WTC11 (cell line): ENCODE measurements around the gene TRIM10.

ENCODE experiments used
- ATF6 ChIP-seq: sonication (generic); formaldehyde crosslinking; IDR thresholded peaks from 2 replicates; pipeline ENCODE4 v1.8.1; 2023; ENCODE audit warnings: mild to moderate bottlenecking, missing genetic modification reagents
- CREM ChIP-seq: sonication (generic); formaldehyde crosslinking; IDR thresholded peaks from 2 replicates; pipeline ENCODE4 v1.8.1; 2022; ENCODE audit warnings: mild to moderate bottlenecking, missing genetic modification reagents, moderate library complexity
- CTCF ChIP-seq: fragments of 200-600 bp; IDR thresholded peaks from 2 replicates; pipeline ENCODE4 v1.8.0; 2022; ENCODE audit warnings: antibody characterized with exemption
- E2F1 ChIP-seq: sonication (generic); formaldehyde crosslinking; IDR thresholded peaks from 2 replicates; pipeline ENCODE4 v1.8.0; 2022; ENCODE audit warnings: mild to moderate bottlenecking, missing genetic modification reagents
- ETV6 ChIP-seq: sonication (generic); formaldehyde crosslinking; IDR thresholded peaks from 2 replicates; pipeline ENCODE4 v1.8.1; 2022; ENCODE audit warnings: mild to moderate bottlenecking, missing genetic modification reagents
- FOXJ3 ChIP-seq: sonication (generic); formaldehyde crosslinking; IDR thresholded peaks from 2 replicates; pipeline ENCODE4 v1.9.0; 2021; ENCODE audit warnings: missing genetic modification reagents, mild to moderate bottlenecking, borderline replicate concordance
- FOXP1 ChIP-seq: sonication (generic); formaldehyde crosslinking; IDR thresholded peaks from 2 replicates; pipeline ENCODE4 v1.8.0; 2022; ENCODE audit warnings: missing genetic modification reagents, mild to moderate bottlenecking, moderate library complexity, borderline replicate concordance
- HMGA2 ChIP-seq: fragments of 250-450 bp; sonication (Bioruptor Pico); IDR thresholded peaks from 2 replicates; pipeline ENCODE4 v1.4.0; 2021; ENCODE audit warnings: mild to moderate bottlenecking, moderate library complexity
- KAT7 ChIP-seq: sonication (generic); formaldehyde crosslinking; IDR thresholded peaks from 2 replicates; pipeline ENCODE4 v1.8.1; 2023; ENCODE audit warnings: missing genetic modification reagents, mild to moderate bottlenecking, borderline replicate concordance
- MAX ChIP-seq: sonication (generic); formaldehyde crosslinking; IDR thresholded peaks from 2 replicates; pipeline ENCODE4 v1.8.0; 2022; ENCODE audit warnings: mild to moderate bottlenecking, missing genetic modification reagents
- NFE2L1 ChIP-seq: sonication (generic); formaldehyde crosslinking; IDR thresholded peaks from 2 replicates; pipeline ENCODE4 v1.8.1; 2023; ENCODE audit warnings: missing genetic modification reagents
- PRDM15 ChIP-seq: sonication (generic); formaldehyde crosslinking; IDR thresholded peaks from 2 replicates; pipeline ENCODE4 v1.8.0; 2022; ENCODE audit warnings: missing genetic modification reagents
- SP1 ChIP-seq: sonication (generic); formaldehyde crosslinking; conservative IDR thresholded peaks from 2 replicates; pipeline ENCODE4 v1.8.1; 2022; ENCODE audit warnings: missing genetic modification reagents
- USF2 ChIP-seq: sonication (generic); formaldehyde crosslinking; IDR thresholded peaks from 2 replicates; pipeline ENCODE4 v1.8.1; 2023; ENCODE audit warnings: mild to moderate bottlenecking, missing genetic modification reagents, moderate library complexity

GRCh38 chr6:30131947-30132497, 29.0 kb downstream of the TRIM10 start:
- TF ChIP-seq SP1 (CRISPR knock-in tag) (no peak), CTCF (no peak), ATF6 (no peak), MAX (no peak), KAT7 (CRISPR knock-in tag) (no peak), FOXJ3 (CRISPR knock-in tag) (no peak), CREM (CRISPR knock-in tag) (no peak), USF2 (CRISPR knock-in tag) (no peak), E2F1 (CRISPR knock-in tag) (no peak), HMGA2 (no peak), PRDM15 (no peak), NFE2L1 (CRISPR knock-in tag) (no peak), FOXP1 (CRISPR knock-in tag) (no peak), ETV6 (no peak)
